Parathyroid adenoma (tissue), 2 donors: ENCODE data around the gene STK24.

Experiments used
- H2AFZ ChIP-seq: fragments of 300-600 bp; sonication (generic); one replicate; pipeline ENCODE4 v1.7.0; 2017; ENCODE audit warnings: antibody characterized with exemption, mild to moderate bottlenecking
- H3K27ac ChIP-seq: fragments of 300-600 bp; sonication (generic); one replicate; pipeline ENCODE4 v1.7.0; 2017
- H3K27me3 ChIP-seq: fragments of 300-600 bp; sonication (generic); one replicate; pipeline ENCODE4 v1.7.0; 2017; ENCODE audit warnings: low read length; ENCODE audit not compliant: control insufficient read depth, insufficient read depth
- H3K36me3 ChIP-seq: fragments of 300-600 bp; sonication (generic); one replicate; pipeline ENCODE4 v1.7.0; 2017; ENCODE audit warnings: low read length; ENCODE audit not compliant: control insufficient read depth, insufficient read depth
- H3K4me1 ChIP-seq: fragments of 300-600 bp; sonication (generic); one replicate; pipeline ENCODE4 v1.7.0; 2017; ENCODE audit warnings: control low read depth
- H3K4me2 ChIP-seq: fragments of 300-600 bp; sonication (generic); one replicate; pipeline ENCODE4 v1.7.0; 2017; ENCODE audit warnings: low read length
- H3K4me3 ChIP-seq: fragments of 300-600 bp; sonication (generic); one replicate; pipeline ENCODE4 v1.7.0; 2017; ENCODE audit warnings: low read depth, low read length
- H3K79me2 ChIP-seq: fragments of 300-600 bp; sonication (generic); one replicate; pipeline ENCODE4 v1.7.0; 2017; ENCODE audit warnings: control low read depth
- H3K9ac ChIP-seq: fragments of 300-600 bp; sonication (generic); one replicate; pipeline ENCODE4 v1.7.0; 2017; ENCODE audit warnings: mild to moderate bottlenecking
- H3K9me3 ChIP-seq: fragments of 300-600 bp; sonication (generic); one replicate; pipeline ENCODE4 v1.7.0; 2017; ENCODE audit warnings: low read length; ENCODE audit not compliant: control insufficient read depth
- CTCF ChIP-seq: fragments of 300-600 bp; sonication (generic); IDR thresholded peaks from one replicate; pipeline ENCODE4 v1.7.0; 2017; ENCODE audit warnings: antibody characterized with exemption, mild to moderate bottlenecking
- donor health status: primary hyperparathyroidism.

Gene STK24

GRCh38 chr13:98512774-98513665 lies 63.9 kb downstream of the STK24 start:
- no peak for TF ChIP-seq CTCF
- no peak overlapping the region for H3K4me3 ChIP-seq
- no peaks in the 10 kb centered on the region for H3K9me3 ChIP-seq
- no peak overlapping the region for H2AFZ ChIP-seq
- H3K36me3 ChIP-seq, result no peaks in the 10 kb centered on the region
- H3K79me2 ChIP-seq, result peaks cover 7% of the 10 kb centered on the region
- H3K9ac ChIP-seq, result no peak overlapping the region
- H3K27me3 ChIP-seq, result no peaks in the 10 kb centered on the region
- peaks cover 4% of the 10 kb centered on the region for H3K4me1 ChIP-seq
- no peak overlapping the region for H3K4me2 ChIP-seq
- no peak overlapping the region for H3K27ac ChIP-seq

- no peak overlapping the region for H3K9ac ChIP-seq
- no peak overlapping the region for H3K4me3 ChIP-seq
- peaks cover 11% of the 10 kb centered on the region for H3K4me1 ChIP-seq
- no peak for TF ChIP-seq CTCF
- H3K9me3 ChIP-seq, result no peaks in the 10 kb centered on the region
- no peaks in the 10 kb centered on the region for H3K36me3 ChIP-seq
- H3K4me2 ChIP-seq, result no peak overlapping the region
- no peak overlapping the region for H3K27ac ChIP-seq
- H3K27me3 ChIP-seq, result no peaks in the 10 kb centered on the region
- peaks cover 7% of the 10 kb centered on the region for H3K79me2 ChIP-seq
- no peak overlapping the region for H2AFZ ChIP-seq
Observed at GRCh38 chr13:98511435-98511834, 65.5 kb downstream of the STK24 start.

- Histone ChIP-seq H3K79me2 (peaks cover 6% of the 10 kb centered on the region), H3K27ac (no peak overlapping the region), H3K9me3 (no peaks in the 10 kb centered on the region), H2AFZ (no peak overlapping the region), H3K36me3 (no peaks in the 10 kb centered on the region), H3K4me2 (no peak overlapping the region), H3K27me3 (no peaks in the 10 kb centered on the region), H3K4me3 (no peak overlapping the region), H3K4me1 (peaks cover 16% of the 10 kb centered on the region), H3K9ac (no peak overlapping the region)
- TF ChIP-seq CTCF, result no peak
Observed at GRCh38 chr13:98510156-98510509, 66.8 kb downstream of the STK24 start.

- Histone ChIP-seq H3K4me2 (no peak overlapping the region), H3K27ac (peak overlapping the region; percentile 15), H2AFZ (no peak overlapping the region), H3K9me3 (no peaks in the 10 kb centered on the region), H3K4me3 (no peak overlapping the region), H3K4me1 (peaks cover 17% of the 10 kb centered on the region), H3K27me3 (no peaks in the 10 kb centered on the region), H3K36me3 (no peaks in the 10 kb centered on the region), H3K79me2 (peaks cover 12% of the 10 kb centered on the region), H3K9ac (no peak overlapping the region)
- TF ChIP-seq CTCF, result no peak
Observed at GRCh38 chr13:98509271-98510155, 67.4 kb downstream of the STK24 start.
